ENCODE data around the gene ADAP1. TPM values are rescaled to one million over a fixed set of nuclear protein-coding genes. Genes with fewer than 3 reads are reported as not detected.

Gene ADAP1
- total RNA-seq, 1 donor from 2014 or later = 0.30 TPM

- Mint-ChIP-seq H3K4me3 (no peak overlapping the region), H3K36me3 (no peaks in the 10 kb centered on the region), H3K27me3 (ENCODE audit: insufficient read depth, low read depth) (peaks cover 14% of the 10 kb centered on the region), H3K9me3 (no peaks in the 10 kb centered on the region), H3K4me1 (peaks cover 4% of the 10 kb centered on the region), H3K27ac (no peak overlapping the region)
- Histone ChIP-seq H3F3A (ENCODE audit: low read depth) (no peaks in the 10 kb centered on the region), H3K27ac (no peak overlapping the region), H3K79me2 (ENCODE audit: low read depth) (no peaks in the 10 kb centered on the region), H2AFZ (replicated peaks) (no peak overlapping the region), H3K4me2 (no peak overlapping the region), H3K36me3 (no peaks in the 10 kb centered on the region), H4K20me1 (ENCODE audit: low read depth) (no peaks in the 10 kb centered on the region), H3K4me3 (no peak overlapping the region), H3K9me3 (ENCODE audit: low read depth) (no peaks in the 10 kb centered on the region), H3K4me1 (peaks cover 2% of the 10 kb centered on the region), H3K27me3 (peaks cover 60% of the 10 kb centered on the region), H3K9ac (no peak overlapping the region)
- no peak for DNase-seq (ENCODE audit: low spot score)
- no peak for TF ChIP-seq EZH2 (IDR thresholded peaks at IDR 0.05)
- TF ChIP-seq EZH2phosphoT487 (IDR thresholded peaks at IDR 0.05) = no peak
- TF ChIP-seq, protein P1, sequence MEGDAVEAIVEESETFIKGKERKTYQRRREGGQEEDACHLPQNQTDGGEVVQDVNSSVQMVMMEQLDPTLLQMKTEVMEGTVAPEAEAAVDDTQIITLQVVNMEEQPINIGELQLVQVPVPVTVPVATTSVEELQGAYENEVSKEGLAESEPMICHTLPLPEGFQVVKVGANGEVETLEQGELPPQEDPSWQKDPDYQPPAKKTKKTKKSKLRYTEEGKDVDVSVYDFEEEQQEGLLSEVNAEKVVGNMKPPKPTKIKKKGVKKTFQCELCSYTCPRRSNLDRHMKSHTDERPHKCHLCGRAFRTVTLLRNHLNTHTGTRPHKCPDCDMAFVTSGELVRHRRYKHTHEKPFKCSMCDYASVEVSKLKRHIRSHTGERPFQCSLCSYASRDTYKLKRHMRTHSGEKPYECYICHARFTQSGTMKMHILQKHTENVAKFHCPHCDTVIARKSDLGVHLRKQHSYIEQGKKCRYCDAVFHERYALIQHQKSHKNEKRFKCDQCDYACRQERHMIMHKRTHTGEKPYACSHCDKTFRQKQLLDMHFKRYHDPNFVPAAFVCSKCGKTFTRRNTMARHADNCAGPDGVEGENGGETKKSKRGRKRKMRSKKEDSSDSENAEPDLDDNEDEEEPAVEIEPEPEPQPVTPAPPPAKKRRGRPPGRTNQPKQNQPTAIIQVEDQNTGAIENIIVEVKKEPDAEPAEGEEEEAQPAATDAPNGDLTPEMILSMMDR (IDR thresholded peaks at IDR 0.05) = no peak
These were observed 49.6 kb downstream of the ADAP1 start for GRCh38 chr7:904847-905246.

GRCh38 chr7:903921-904755 lies 50.3 kb downstream of the ADAP1 start:
- DNase-seq (ENCODE audit: low spot score) = no peak
- peaks cover 17% of the 10 kb centered on the region for H3K27me3 Mint-ChIP-seq (ENCODE audit: insufficient read depth, low read depth)
- peaks cover 2% of the 10 kb centered on the region for H3K4me1 ChIP-seq
- no peak overlapping the region for H3K9ac ChIP-seq
- H3K36me3 ChIP-seq = no peaks in the 10 kb centered on the region
- peaks cover 4% of the 10 kb centered on the region for H3K4me1 Mint-ChIP-seq
- no peak overlapping the region for H3K27ac ChIP-seq
- no peaks in the 10 kb centered on the region for H3K36me3 Mint-ChIP-seq
- H3K4me3 ChIP-seq = no peak overlapping the region
- no peak overlapping the region for H3K4me2 ChIP-seq
- peaks cover 53% of the 10 kb centered on the region for H3K27me3 ChIP-seq
- no peak overlapping the region for H2AFZ ChIP-seq (replicated peaks)
- TF ChIP-seq EZH2phosphoT487 (IDR thresholded peaks at IDR 0.05) (no peak), EZH2 (IDR thresholded peaks at IDR 0.05) (no peak)
- TF ChIP-seq, protein P1 (IDR thresholded peaks at IDR 0.05) = no peak
- no peaks in the 10 kb centered on the region for H4K20me1 ChIP-seq (ENCODE audit: low read depth)
- no peak overlapping the region for H3K27ac Mint-ChIP-seq
- H3K4me3 Mint-ChIP-seq = no peak overlapping the region
- no peaks in the 10 kb centered on the region for H3K9me3 Mint-ChIP-seq
- no peaks in the 10 kb centered on the region for H3K79me2 ChIP-seq (ENCODE audit: low read depth)
- H3K9me3 ChIP-seq (ENCODE audit: low read depth) = no peaks in the 10 kb centered on the region
- H3F3A ChIP-seq (ENCODE audit: low read depth) = no peaks in the 10 kb centered on the region

DNA sequence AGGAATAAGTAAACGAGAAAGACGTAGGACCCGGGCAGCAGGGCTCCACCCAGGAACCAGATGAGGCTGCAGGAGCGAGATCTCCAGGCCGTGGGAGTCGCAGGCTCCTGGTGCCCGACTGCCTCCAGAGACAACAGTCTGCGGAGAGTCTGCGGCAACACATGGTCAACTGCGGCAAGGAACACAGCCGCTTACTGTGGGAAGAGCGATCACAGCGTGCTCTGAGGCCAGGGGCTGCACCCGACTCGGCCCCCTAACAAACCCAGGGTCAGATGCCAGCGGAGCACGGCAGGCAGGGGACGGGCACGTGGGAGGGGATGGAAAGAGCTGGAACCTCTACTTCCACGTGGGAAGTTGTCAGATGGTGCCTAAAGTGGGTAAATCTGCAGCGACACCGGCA lies 51.5 kb downstream of the ADAP1 start:
- Mint-ChIP-seq H3K4me1 (peaks cover 4% of the 10 kb centered on the region), H3K4me3 (no peak overlapping the region), H3K27ac (no peak overlapping the region), H3K27me3 (ENCODE audit: insufficient read depth, low read depth) (peaks cover 17% of the 10 kb centered on the region), H3K36me3 (no peaks in the 10 kb centered on the region), H3K9me3 (no peaks in the 10 kb centered on the region)
- Histone ChIP-seq H3K9me3 (ENCODE audit: low read depth) (no peaks in the 10 kb centered on the region), H3K4me3 (no peak overlapping the region), H3K36me3 (no peaks in the 10 kb centered on the region), H3K4me2 (no peak overlapping the region), H3K79me2 (ENCODE audit: low read depth) (no peaks in the 10 kb centered on the region), H4K20me1 (ENCODE audit: low read depth) (no peaks in the 10 kb centered on the region), H2AFZ (replicated peaks) (no peak overlapping the region), H3K4me1 (peaks cover 2% of the 10 kb centered on the region), H3F3A (ENCODE audit: low read depth) (no peaks in the 10 kb centered on the region), H3K27ac (no peak overlapping the region), H3K9ac (no peak overlapping the region), H3K27me3 (peaks cover 42% of the 10 kb centered on the region)
- no peak for DNase-seq (ENCODE audit: low spot score)
- TF ChIP-seq EZH2 (IDR thresholded peaks at IDR 0.05) = no peak
- TF ChIP-seq, protein P1 (IDR thresholded peaks at IDR 0.05) = no peak
- TF ChIP-seq EZH2phosphoT487 (IDR thresholded peaks at IDR 0.05) = no peak
